DND-41 (cell line): ENCODE results near the gene RNF220.

Experiments used
- CTCF ChIP-seq: IDR thresholded peaks from 2 replicates; pipeline ENCODE4 v1.5.1; 2012; ENCODE audit warnings: borderline replicate concordance, low read length, moderate library complexity, mild to moderate bottlenecking; ENCODE audit not compliant: poor library complexity, severe bottlenecking; ENCODE audit errors: extremely low read depth
- EZH2 ChIP-seq: IDR thresholded peaks from 3 replicates; pipeline ENCODE4 v1.6.1; 2012; ENCODE audit warnings: borderline replicate concordance, low read depth, mild to moderate bottlenecking, moderate library complexity, low read length, inconsistent platforms; ENCODE audit not compliant: severe bottlenecking

- no peak for TF ChIP-seq CTCF
- no peak for TF ChIP-seq EZH2
These were observed 33.8 kb upstream of the RNF220 start for GRCh38 chr1:44371206-44371605.
